Measurements from ENCODE around the gene ATG2B. TPM values are rescaled to one million over a fixed set of nuclear protein-coding genes. Genes with fewer than 3 reads are reported as not detected.

ATG2B gene
- total RNA-seq, 1 experiment from 2014 or later: 11.0 TPM

- no peaks in the 10 kb centered on the region; the same call in 1 of the 2 replicates for H3K36me3 ChIP-seq
- no peaks in the 10 kb centered on the region for H3K9me3 ChIP-seq (replicated peaks)
- no peaks in the 10 kb centered on the region for H3K4me1 ChIP-seq (replicated peaks)
- no peaks in the 10 kb centered on the region for H3K27me3 ChIP-seq (replicated peaks)
- no peak for DNase-seq (ENCODE audit: low read depth in 1 of 2, low spot score in 2 of 2)
- no peak overlapping the region for H3K27ac ChIP-seq
- H3K4me3 ChIP-seq: no peak overlapping the region
These were observed 38.9 kb downstream of the ATG2B start for GRCh38 chr14:96324219-96324618.

DNA sequence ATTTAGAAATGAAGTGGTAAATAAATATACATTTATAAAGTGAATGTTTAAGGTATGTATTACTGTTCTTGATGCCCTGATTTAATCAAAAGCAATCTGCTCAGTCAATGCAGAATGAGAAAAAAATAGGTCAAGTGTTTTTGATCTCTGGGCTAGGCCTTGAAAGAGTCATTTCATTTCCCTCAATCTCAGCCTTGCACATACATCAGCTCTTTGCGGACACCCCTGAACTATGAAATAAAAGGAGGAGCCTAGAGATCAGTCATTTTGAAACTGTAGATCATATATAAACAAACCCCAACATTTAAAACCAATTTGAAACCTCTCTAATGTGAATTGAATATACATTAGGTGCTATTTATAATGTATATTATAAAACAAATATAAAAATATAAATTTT is 42.5 kb downstream of the ATG2B start:
- no peak overlapping the region for H3K4me3 ChIP-seq
- DNase-seq (ENCODE audit: low read depth in 1 of 2, low spot score in 2 of 2): no peak
- H3K4me1 ChIP-seq (replicated peaks): no peaks in the 10 kb centered on the region
- no peaks in the 10 kb centered on the region; the same call in 1 of the 2 replicates for H3K36me3 ChIP-seq
- no peaks in the 10 kb centered on the region for H3K27me3 ChIP-seq (replicated peaks)
- H3K9me3 ChIP-seq (replicated peaks): no peaks in the 10 kb centered on the region
- H3K27ac ChIP-seq: no peak overlapping the region

GRCh38 chr14:96318836-96319235 is 44.3 kb downstream of the ATG2B start:
- DNase-seq (ENCODE audit: low read depth in 1 of 2, low spot score in 2 of 2): no peak
- Histone ChIP-seq H3K4me3 (no peak overlapping the region), H3K36me3 (peaks cover 9% of the 10 kb centered on the region; the same call in 1 of the 2 replicates), H3K4me1 (replicated peaks) (no peaks in the 10 kb centered on the region), H3K9me3 (replicated peaks) (no peaks in the 10 kb centered on the region), H3K27ac (no peak overlapping the region), H3K27me3 (replicated peaks) (no peaks in the 10 kb centered on the region)

- H3K4me1 ChIP-seq (replicated peaks): no peaks in the 10 kb centered on the region
- no peak overlapping the region for H3K4me3 ChIP-seq
- H3K27ac ChIP-seq: no peak overlapping the region
- H3K27me3 ChIP-seq (replicated peaks): no peaks in the 10 kb centered on the region
- H3K9me3 ChIP-seq (replicated peaks): no peaks in the 10 kb centered on the region
- DNase-seq (ENCODE audit: low read depth in 1 of 2, low spot score in 2 of 2): no peak
- peaks cover 11% of the 10 kb centered on the region; the same call in 1 of the 2 replicates for H3K36me3 ChIP-seq
These were observed 47.1 kb downstream of the ATG2B start for GRCh38 chr14:96316087-96316486.

GRCh38 chr14:96310906-96311305 is 52.2 kb downstream of the ATG2B start:
- no peak overlapping the region for H3K27ac ChIP-seq
- H3K9me3 ChIP-seq (replicated peaks): no peaks in the 10 kb centered on the region
- no peaks in the 10 kb centered on the region for H3K27me3 ChIP-seq (replicated peaks)
- H3K36me3 ChIP-seq: peaks cover 21% of the 10 kb centered on the region
- H3K4me1 ChIP-seq (replicated peaks): no peaks in the 10 kb centered on the region
- DNase-seq (ENCODE audit: low read depth in 1 of 2, low spot score in 2 of 2): no peak
- no peak overlapping the region for H3K4me3 ChIP-seq

GRCh38 chr14:96309896-96310330 is 53.2 kb downstream of the ATG2B start:
- Histone ChIP-seq H3K27ac (no peak overlapping the region), H3K4me1 (replicated peaks) (no peaks in the 10 kb centered on the region), H3K36me3 (peaks cover 15% of the 10 kb centered on the region), H3K9me3 (replicated peaks) (no peaks in the 10 kb centered on the region), H3K4me3 (no peak overlapping the region), H3K27me3 (replicated peaks) (no peaks in the 10 kb centered on the region)
- DNase-seq (ENCODE audit: low read depth in 1 of 2, low spot score in 2 of 2): no peak

- no peaks in the 10 kb centered on the region for H3K27me3 ChIP-seq (replicated peaks)
- DNase-seq (ENCODE audit: low read depth in 1 of 2, low spot score in 2 of 2): no peak
- no peak overlapping the region for H3K27ac ChIP-seq
- H3K9me3 ChIP-seq (replicated peaks): no peaks in the 10 kb centered on the region
- peaks cover 12% of the 10 kb centered on the region for H3K36me3 ChIP-seq
- H3K4me3 ChIP-seq: no peak overlapping the region
- H3K4me1 ChIP-seq (replicated peaks): no peaks in the 10 kb centered on the region
These were observed 53.8 kb downstream of the ATG2B start for GRCh38 chr14:96309133-96309895.

GRCh38 chr14:96307434-96307833 is 55.7 kb downstream of the ATG2B start:
- Histone ChIP-seq H3K4me1 (replicated peaks) (no peaks in the 10 kb centered on the region), H3K9me3 (replicated peaks) (no peaks in the 10 kb centered on the region), H3K4me3 (no peak overlapping the region), H3K27ac (no peak overlapping the region), H3K27me3 (replicated peaks) (no peaks in the 10 kb centered on the region), H3K36me3 (peaks cover 10% of the 10 kb centered on the region)
- no peak for DNase-seq (ENCODE audit: low read depth in 1 of 2, low spot score in 2 of 2)

GRCh38 chr14:96304956-96305355 is 58.2 kb downstream of the ATG2B start:
- no peak overlapping the region for H3K27ac ChIP-seq
- H3K9me3 ChIP-seq (replicated peaks): no peaks in the 10 kb centered on the region
- H3K4me1 ChIP-seq (replicated peaks): no peaks in the 10 kb centered on the region
- no peak for DNase-seq (ENCODE audit: low read depth in 1 of 2, low spot score in 2 of 2)
- H3K4me3 ChIP-seq: no peak overlapping the region
- H3K36me3 ChIP-seq: peaks cover 14% of the 10 kb centered on the region
- H3K27me3 ChIP-seq (replicated peaks): no peaks in the 10 kb centered on the region

GRCh38 chr14:96303981-96304380 is 59.2 kb downstream of the ATG2B start:
- H3K27ac ChIP-seq: no peak overlapping the region
- H3K4me3 ChIP-seq: no peak overlapping the region
- no peaks in the 10 kb centered on the region for H3K27me3 ChIP-seq (replicated peaks)
- H3K4me1 ChIP-seq (replicated peaks): no peaks in the 10 kb centered on the region
- H3K9me3 ChIP-seq (replicated peaks): no peaks in the 10 kb centered on the region
- peaks cover 10% of the 10 kb centered on the region for H3K36me3 ChIP-seq
- DNase-seq (ENCODE audit: low read depth in 1 of 2, low spot score in 2 of 2): no peak

DNA sequence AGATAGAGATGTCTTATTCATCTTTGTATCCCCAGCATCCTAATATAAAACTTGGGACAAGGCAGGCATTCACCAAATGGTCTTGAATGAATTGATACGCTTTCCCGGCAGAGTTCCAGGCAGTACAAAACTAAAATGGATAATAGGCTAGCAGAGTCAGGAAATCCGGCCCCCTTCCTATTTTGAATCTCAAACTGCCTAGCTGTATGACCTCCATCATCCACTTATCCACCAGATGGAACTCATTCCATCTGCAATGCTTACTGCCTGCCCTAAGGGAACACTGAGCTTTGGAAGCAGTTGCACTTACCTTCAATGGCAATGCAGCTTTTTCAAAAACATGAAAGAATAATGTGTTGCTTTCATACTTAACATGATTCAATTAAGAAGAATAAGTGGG is 63.7 kb downstream of the ATG2B start:
- H3K4me3 ChIP-seq: no peak overlapping the region
- no peaks in the 10 kb centered on the region for H3K9me3 ChIP-seq (replicated peaks)
- no peaks in the 10 kb centered on the region for H3K4me1 ChIP-seq (replicated peaks)
- DNase-seq (ENCODE audit: low read depth in 1 of 2, low spot score in 2 of 2): no peak
- no peak overlapping the region for H3K27ac ChIP-seq
- peaks cover 4% of the 10 kb centered on the region; the same call in 1 of the 2 replicates for H3K36me3 ChIP-seq
- H3K27me3 ChIP-seq (replicated peaks): no peaks in the 10 kb centered on the region

GRCh38 chr14:96297997-96298515 is 65.1 kb downstream of the ATG2B start:
- H3K36me3 ChIP-seq: peaks cover 4% of the 10 kb centered on the region; the same call in 1 of the 2 replicates
- no peaks in the 10 kb centered on the region for H3K27me3 ChIP-seq (replicated peaks)
- H3K4me3 ChIP-seq: no peak overlapping the region
- H3K27ac ChIP-seq: no peak overlapping the region
- no peaks in the 10 kb centered on the region for H3K4me1 ChIP-seq (replicated peaks)
- H3K9me3 ChIP-seq (replicated peaks): no peaks in the 10 kb centered on the region
- DNase-seq (ENCODE audit: low read depth in 1 of 2, low spot score in 2 of 2): no peak

DNA sequence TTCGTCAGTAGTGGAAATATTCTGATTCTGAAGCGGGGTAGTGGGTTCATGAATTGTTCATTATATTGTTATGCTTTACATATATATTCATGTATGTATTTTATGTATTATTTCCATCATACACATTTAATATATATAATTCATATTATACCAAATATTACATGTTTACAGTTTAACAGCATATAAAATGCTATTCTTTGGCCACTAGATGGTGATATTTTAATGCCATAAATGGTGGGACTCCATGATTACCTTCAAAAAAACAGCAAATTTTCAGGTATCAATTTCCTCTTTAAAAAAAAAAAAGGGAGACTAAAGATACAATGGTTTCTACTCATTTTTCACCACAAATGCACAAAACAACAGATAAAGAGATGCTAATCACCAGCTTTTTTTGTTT is 66.1 kb downstream of the ATG2B start:
- Histone ChIP-seq H3K27ac (no peak overlapping the region), H3K9me3 (replicated peaks) (no peaks in the 10 kb centered on the region), H3K4me3 (no peak overlapping the region), H3K36me3 (peaks cover 4% of the 10 kb centered on the region; the same call in 1 of the 2 replicates), H3K4me1 (replicated peaks) (no peaks in the 10 kb centered on the region), H3K27me3 (replicated peaks) (no peaks in the 10 kb centered on the region)
- DNase-seq (ENCODE audit: low read depth in 1 of 2, low spot score in 2 of 2): no peak

- H3K4me1 ChIP-seq (replicated peaks): no peaks in the 10 kb centered on the region
- H3K27ac ChIP-seq: no peak overlapping the region
- no peaks in the 10 kb centered on the region for H3K27me3 ChIP-seq (replicated peaks)
- no peaks in the 10 kb centered on the region; the same call in 1 of the 2 replicates for H3K36me3 ChIP-seq
- H3K9me3 ChIP-seq (replicated peaks): no peaks in the 10 kb centered on the region
- H3K4me3 ChIP-seq: no peak overlapping the region
- no peak for DNase-seq (ENCODE audit: low read depth in 1 of 2, low spot score in 2 of 2)
These were observed 68.9 kb downstream of the ATG2B start for GRCh38 chr14:96294246-96294645.
